Measurements from ENCODE around the gene DLG2.

GRCh38 chr11:83697518-83697917 lies 1929.6 kb downstream of the DLG2 start:
- no peak for TF ChIP-seq CTCF (IDR thresholded peaks at IDR 0.05; ENCODE audit: control extremely low read depth in 1 of 3, insufficient read depth in 1 of 3, low read depth in 1 of 3, low read length in 3 of 3)
- TF ChIP-seq TAF1 (IDR thresholded peaks at IDR 0.05; ENCODE audit: low read depth, low read length), result no peak
- no peak for TF ChIP-seq RAD21 (IDR thresholded peaks at IDR 0.05 in 1 of 2, conservative IDR thresholded peaks at IDR 0.05 in 1 of 2; ENCODE audit: low read depth in 2 of 2, low read length in 2 of 2)
- no peak for TF ChIP-seq POLR2AphosphoS5 (IDR thresholded peaks at IDR 0.05; ENCODE audit: low read depth, low read length)
- TF ChIP-seq EZH2 (IDR thresholded peaks at IDR 0.05; ENCODE audit: low read depth, low read length, severe bottlenecking), result no peak
- peak; percentile 81 for TF ChIP-seq MAFK (IDR thresholded peaks at IDR 0.05; ENCODE audit: low read depth, low read length)
- TF ChIP-seq CHD2 (IDR thresholded peaks at IDR 0.05; ENCODE audit: low read length), result no peak
- no peak for TF ChIP-seq POLR2A (IDR thresholded peaks at IDR 0.05; ENCODE audit: control extremely low read depth in 1 of 2, low read depth in 2 of 2, low read length in 2 of 2)
- TF ChIP-seq KDM1A (IDR thresholded peaks at IDR 0.05; ENCODE audit: borderline replicate concordance, low read length), result no peak
- no peak for TF ChIP-seq CEBPB (IDR thresholded peaks at IDR 0.05; ENCODE audit: low read depth, low read length)
- no peak for TF ChIP-seq TCF12 (IDR thresholded peaks at IDR 0.05; ENCODE audit: low read depth, low read length)
